Tongue (tissue), 2 donors: ENCODE measurements around the gene MICU1. TPM values are rescaled to one million over a fixed set of nuclear protein-coding genes. Genes with fewer than 3 reads are reported as not detected.

Source experiments
- DNase-seq: peaks from one replicate; pipeline ENCODE4 v3.0.0-alpha.2; 2015
- total RNA-seq: library from RNA; depleted of rRNA; stranded (reverse); fragments of >200 nt; gene quantifications from one replicate; pipeline ENCODE4 v1.2.3, GENCODE V29; 2014

Gene MICU1
- total RNA-seq, 1 donor from 2014 or later = 87.9 TPM

DNA sequence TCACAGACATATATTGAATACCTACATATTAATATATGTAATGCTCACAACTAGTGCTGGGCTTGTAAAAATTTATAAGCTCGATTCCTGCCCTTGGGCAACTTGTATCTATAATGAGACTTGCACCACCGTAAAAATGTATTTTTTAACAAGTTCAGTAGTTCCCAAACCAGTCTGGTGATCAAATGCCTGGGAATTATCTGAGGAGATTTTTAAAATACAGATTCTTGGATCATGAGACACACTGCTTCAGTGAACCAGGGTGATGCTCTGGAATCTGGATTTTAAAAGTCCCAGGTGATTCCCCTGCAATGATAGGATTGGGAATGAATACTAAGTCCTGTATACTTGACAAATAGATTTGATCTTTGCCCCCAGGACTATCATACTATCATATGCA, 4.3 kb upstream of the MICU1 start:
- no peak for DNase-seq

DNA sequence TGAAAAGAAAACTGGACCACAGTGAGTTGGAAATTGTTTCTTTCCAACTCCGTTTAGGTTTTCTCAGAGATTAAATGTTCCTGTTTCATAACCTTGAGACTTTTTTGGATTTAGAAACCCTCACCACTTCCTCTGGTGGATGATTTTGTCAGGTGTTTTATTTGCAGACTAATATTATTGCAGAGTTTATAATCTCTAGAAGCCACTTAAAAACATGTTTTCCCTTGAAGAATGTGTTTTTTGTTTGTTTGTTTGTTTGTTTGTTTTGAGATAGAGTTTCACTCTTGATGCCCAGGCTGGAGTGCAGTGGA, 520 bp upstream of the MICU1 start:
- no peak for DNase-seq

DNA sequence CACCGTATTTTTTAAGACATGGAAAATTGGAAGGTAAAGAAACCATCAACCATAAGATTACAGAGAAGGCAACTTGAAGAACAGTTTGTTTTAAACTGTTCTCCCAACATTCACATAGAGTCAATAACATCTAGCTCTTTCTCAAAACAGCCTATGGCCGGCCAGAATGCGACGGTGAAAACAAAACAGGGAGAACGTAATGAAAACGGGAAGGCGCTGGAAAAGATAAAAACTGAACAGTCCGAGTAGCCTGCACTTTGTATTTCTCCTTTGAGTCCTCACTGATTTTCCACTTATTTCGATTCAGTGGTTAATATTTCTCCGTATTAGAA, 637 bp downstream of the MICU1 start:
- DNase-seq = no peak

DNA sequence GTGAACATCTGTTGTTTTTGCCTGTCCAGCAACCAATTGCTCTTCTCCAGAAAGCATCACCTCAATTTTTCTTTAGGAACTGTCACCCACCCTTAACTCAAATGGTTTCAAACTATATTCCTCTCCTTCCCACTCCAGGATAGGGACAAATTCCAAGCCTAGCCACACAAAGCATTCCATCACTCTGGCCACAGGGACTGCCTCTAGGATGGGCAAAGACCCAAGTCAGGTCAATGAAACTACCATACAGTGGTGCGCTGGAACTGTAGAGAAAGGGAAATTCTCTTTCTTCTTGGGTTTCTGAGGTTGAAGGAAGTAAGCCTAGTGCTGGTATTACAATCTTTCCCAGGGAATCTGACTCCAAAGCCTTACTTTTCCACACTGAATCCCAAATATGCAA, 3.6 kb downstream of the MICU1 start:
- no peak for DNase-seq

DNA sequence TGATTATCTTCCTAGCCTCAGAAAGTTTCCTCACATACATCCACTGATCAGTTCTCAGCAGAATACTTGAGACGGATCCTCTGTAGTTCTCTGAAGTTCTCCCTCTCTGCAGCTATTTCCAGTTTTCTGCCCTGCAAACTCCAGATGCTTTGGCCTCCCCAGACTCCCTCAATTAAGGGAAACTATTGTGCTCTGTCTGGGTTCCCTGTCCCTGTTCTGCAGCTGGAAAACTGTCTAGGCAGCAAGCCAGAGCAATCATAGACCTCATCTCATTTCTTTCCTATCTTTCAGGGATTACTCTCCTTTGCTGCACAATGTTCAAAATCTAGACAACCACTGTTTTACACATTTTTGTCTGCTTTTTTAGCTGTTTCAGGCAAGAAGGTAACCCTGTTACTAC, 9.2 kb downstream of the MICU1 start:
- DNase-seq = peak; percentile 70

DNA sequence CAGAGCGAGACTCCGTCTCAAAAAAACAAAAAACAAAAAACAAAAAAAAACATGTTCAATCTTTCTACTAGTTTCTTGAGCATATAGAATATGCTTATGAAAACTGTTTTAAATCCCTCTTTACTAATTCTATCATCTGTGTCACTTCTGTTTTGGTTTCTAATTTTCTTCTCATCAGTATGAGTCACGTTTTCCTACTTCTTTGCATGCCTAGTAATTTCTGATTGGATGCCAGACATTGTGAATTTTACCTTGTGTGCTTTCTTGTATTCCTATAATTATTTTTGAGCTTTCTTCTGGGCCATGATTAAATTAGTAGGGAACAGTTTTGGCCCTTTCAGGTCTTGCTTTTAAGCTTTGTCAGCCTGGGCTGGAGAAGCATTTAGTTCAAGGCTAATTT, 9.9 kb downstream of the MICU1 start:
- DNase-seq = no peak

DNA sequence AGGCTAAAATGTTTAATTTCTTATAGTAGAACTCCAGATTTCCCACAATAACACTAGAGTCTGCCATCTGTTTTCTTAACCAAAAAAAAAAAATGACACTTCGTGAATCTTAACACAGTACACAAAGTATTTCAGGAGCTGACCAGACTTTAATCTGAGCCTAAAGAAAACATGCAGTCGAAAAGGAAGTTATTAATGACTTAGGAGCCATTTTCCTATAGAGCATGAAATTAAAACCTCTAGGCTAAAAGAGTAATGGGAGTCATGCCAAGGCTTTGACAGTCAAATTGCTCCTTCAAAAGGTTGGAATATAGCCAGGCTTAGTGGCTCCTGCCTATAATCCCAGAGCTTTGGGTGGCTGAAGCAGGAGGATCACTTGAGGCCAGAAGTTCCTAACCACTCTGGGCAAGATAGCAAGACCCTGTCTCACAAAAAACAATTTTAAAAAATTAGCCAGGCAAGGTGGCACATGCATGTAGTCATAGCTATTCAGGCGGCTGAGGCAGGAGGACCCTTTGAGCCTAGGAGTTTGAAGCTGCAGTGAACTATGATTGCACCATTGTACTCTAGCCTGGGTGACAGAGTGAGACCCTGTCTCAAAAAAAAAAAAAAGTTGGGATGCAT, 13.6 kb downstream of the MICU1 start:
- DNase-seq = peak; percentile 67

DNA sequence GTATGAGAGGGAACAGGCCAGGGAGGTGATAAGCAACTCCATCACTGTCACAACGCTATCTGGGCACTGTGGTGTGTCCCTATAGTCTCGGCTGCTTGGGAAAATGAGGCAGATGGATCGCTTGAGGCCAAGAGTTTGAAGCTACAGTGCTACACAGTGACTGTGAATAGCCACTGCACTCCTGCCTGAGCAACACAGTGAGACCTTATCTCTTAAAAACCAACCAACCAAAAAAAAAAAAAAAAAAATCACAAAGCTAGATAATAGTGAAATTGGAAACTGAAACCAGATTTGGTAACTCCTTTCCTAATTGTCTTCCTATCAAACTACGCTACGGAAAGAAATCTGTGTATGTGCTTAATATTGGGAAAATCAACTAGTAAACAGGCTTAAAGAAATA, 14.1 kb downstream of the MICU1 start:
- no peak for DNase-seq

DNA sequence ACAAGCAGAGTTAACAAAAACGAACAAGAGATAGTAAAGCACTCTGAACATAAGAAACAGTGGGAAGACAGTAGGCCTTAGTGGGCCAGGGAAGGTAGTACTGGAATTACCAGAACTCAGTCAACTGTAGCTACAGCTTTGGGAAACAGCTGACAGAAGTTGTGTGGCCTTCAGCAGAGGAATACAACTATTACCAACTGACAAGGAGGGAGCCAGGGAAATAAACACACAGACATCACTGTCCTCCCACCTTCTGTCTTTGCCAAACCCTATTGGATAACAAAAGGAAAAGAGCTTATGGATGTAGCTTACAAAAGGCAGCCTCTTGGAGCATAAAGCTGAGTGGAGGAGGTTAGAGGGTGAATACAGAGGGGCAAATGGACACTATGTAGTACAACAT, 15.4 kb downstream of the MICU1 start:
- peak; percentile 21 for DNase-seq

DNA sequence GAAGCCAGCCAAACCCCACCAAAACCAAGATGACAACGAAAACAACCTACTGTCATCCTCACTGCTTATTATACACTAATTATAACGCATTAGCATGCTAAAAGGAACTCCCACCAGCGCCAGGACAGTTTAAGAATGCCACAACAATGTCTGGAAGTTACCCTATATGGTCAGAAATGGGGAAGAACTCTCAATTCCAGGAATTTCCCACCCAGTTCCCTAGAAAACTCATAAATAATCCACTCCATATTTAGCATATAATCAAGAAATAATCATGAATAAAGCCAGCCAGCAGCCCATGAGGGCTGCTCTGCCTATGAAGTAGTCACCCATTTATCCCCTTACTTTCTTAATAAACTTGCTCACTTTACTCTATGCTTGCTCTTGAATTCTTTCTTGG, 20.8 kb downstream of the MICU1 start:
- no peak for DNase-seq

DNA sequence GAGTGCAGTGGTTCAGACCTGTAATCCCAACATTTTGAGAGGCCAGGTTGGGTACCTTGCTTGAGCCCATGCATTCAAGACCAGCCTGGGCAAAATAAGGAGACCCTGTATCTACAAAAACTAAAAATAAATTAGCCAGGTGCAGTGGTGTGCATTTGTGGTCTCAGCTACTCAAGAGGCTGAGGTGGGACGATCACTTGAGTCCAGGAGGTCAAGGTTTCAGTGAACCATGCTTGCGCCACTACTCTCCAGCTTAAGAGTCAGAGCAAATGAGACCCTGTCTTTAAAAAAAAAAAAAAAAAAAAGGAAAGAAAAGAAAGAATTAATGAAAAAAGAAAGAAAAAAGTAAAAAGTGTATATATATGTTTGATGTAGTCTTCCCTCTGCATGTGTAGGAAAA, 24.7 kb downstream of the MICU1 start:
- no peak for DNase-seq

DNA sequence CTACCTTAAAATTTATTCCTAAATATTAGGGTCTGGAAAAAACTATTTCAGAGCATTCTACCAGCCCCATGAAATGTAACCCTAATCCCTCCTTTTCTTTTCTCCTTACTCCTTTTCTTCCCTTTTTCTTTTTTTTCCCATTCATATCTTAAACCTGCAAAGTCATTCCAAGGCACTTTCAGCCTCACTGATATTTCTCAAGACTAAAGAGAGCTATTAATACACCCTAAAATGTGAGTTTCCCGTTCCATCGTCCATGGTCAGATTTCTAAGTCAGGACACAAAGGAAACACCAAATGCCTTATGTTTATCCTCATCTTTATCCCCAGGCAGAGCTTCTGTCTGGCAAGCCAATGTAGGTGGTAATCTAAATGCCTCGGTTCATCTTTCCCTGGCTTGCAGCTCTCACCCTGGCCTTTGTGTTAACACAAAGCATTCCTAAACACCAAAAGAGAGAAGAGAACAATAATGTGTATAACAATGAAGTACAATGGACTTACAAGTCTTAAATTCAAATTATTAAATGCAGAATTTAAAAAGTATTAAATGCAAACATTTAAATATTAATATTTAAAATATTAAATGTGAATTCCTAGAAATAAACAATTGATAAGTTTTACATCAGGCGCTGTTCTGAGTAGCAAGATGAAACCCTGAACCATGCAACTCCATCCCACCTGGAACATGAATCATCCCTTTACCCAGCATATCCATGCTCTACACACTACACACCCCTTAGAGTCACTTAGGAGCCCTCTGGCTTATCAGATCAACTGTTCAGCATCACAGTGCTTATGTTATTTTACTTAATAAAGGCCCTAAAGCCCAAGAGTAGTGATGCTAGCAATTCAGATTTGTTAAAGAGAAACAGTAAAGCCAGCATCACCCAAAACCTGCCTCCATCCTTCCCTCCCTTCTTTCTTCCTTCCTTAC, 26.8 kb downstream of the MICU1 start:
- DNase-seq = no peak

DNA sequence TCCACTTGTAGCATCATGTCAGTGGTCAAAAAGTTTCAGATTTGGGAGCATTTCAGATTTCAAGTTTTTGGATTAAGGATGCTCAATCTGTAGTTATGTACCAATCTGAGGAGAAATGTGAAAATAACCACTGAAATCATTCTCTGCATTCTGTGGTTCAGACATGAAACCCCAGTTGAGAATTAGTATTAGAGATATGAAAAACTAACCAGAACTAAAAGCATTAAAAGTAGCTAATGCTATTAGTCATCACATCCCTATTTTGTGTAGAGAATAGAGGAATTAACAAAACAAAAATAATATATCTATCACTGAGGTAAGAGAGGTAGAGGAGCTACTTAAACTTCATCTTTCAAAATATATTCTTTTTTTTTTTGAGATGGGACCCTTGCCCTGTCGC, 28.0 kb downstream of the MICU1 start:
- no peak for DNase-seq

DNA sequence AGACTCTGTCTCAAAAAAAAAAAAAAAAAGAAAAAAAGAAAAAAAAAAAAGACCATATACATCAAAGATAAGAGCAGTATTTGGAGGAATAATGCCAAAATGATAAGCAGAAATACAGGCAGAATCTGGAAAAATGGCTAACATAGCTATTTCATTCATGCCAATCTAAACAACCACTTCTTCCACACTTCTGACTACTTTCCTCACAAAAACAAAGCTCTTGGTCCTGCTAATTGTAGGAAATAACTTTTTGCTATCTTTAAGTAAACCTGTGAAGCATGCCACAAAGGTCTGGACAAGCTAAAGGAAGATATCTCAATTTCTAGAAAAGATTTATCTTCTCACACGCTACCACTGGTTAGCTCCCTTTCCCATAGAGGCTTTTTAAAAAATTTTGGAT, 30.4 kb downstream of the MICU1 start:
- no peak for DNase-seq

DNA sequence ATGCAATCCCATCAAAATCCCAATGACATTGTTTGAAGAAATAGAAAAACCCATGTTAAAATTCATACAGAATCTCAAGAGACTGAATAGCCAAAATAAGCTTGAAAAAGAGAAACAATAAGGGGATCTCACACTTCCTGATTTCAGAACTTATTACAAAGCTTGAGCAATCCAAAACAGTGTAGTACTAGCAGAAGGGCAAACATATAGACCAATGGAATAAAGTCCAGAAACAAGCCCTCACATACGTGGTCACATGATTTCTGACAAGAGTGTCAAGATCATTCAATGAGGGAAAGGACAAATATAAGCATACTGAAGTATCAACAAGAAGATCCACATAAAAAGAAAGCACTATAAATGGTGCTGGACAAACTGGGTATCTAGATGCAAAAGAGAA, 31.9 kb downstream of the MICU1 start:
- DNase-seq = no peak

DNA sequence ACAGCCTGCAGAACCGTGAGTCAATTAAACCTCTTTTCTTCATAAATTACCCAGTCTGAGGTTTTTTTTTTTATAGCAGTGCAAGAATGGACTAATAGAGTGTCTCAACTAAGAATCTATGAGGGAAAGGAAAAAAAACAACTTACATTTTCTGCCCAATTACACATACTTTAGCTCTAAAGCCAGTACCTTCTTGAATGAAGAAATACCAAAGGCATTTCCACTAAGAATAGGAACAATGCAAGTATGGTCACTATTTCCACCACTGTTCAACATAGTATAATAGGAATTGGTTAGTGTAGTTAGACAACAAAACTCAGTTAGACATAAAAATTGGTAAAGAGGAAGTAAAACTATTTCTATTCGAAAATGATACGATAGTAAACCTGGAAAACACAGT, 37.6 kb downstream of the MICU1 start:
- no peak for DNase-seq

DNA sequence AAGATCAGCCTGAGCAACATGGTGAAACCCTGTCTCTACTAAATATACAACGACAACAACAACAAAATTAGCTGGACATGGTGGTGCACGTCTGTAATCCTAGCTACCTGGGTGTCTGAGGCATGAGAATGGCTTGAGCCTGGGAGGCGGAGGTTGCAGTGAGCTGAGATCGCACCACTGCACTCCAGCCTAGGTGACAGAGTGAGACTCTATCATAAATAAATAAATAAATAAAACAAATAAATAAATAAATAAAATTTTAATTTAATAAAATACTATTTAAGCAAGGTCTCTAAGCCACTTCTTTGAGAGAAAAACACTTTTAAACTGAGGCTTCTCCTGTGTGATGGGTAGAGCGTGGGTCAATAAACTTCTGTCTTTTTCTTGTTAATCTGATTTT, 38.3 kb downstream of the MICU1 start:
- DNase-seq = no peak

DNA sequence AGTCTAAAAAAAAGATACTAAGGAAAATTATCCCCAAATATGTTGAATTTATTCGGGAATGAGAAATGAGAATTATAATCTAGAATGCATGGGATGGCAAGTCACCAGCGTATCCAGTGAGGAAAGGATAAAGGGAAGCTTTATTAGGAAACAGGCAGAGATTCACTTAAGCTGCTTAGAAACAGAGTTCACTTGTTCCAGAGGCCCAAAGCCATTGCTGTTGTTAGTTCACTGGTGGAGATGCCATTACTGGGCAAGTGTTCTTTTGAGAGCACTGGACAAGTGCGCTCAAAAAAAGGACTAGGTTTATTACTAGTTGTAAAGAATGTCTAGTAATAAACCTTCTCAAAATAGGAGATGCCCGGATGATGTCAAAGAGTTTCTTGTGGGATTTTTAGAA, 51.2 kb downstream of the MICU1 start:
- no peak for DNase-seq

DNA sequence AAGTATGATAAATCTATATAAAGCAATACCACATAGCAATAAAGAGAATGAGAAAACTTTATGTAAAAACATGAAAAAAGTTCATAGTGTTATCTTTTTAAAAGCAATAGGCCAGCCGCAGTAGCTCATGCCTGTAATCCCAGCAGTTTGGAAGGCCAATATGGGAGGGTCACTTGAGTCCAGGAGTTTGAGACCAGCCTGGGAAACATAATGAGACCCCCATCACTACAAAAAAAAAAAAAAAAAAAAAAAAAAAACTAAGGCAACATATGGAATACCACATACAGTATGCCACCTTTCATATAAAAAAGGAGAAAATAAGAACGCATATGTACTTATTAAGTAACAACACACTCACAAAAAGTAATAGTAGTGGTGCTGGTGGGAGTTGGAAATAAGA, 52.8 kb downstream of the MICU1 start:
- DNase-seq = no peak

DNA sequence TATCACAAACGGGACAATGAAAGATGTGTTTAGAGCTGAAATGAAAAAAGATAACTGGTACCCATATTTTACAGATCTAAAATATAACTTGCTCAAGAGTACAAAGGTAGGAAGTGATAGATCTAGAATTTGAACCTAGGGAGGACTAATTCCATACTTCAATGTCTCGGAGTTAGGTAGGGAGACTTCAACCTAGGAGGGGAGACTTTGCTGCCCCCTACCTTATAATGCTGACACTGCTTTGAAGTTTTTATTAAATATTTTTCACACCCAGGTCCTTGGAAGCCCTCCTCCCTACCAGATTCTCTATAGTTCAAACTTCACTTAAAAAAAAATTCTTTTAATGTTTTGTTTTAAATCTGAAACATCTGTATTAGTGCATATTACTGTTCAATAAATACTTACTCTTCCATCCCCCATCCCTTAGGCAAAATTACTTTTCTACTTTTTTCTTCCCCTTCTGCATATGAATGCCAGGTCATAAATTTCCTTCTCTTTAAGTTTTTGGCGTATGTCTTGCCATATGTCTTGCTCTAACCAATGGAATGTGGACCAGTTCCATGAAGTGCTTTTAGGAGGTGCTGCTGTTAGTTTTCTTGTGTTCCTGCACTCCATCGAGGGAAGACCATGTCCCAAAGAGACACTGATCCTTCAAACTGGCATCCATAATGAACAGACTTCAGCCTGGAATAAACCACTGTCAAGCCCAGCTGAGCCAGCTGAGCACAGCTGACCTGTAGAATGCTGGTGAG, 57.8 kb downstream of the MICU1 start:
- peak; percentile 3 for DNase-seq

DNA sequence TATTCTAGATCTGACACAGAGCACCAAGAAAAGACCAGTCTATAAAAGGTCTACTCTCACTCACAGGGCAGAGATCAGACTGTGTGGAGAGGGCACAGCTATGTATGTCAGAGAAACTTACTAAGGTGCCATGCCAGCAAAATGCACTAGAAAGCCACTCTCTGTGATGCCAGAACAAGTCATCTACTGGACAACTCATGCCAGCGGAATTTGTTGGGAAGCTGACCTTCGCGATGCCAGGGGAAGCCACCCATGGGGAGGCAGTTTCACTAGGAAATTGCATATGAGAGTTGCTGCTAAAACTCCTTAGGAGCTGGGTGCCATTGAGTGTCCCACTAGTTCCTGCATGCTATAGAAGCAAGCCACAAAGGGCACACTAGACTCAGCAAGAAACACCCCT, 58.5 kb downstream of the MICU1 start:
- DNase-seq = no peak

DNA sequence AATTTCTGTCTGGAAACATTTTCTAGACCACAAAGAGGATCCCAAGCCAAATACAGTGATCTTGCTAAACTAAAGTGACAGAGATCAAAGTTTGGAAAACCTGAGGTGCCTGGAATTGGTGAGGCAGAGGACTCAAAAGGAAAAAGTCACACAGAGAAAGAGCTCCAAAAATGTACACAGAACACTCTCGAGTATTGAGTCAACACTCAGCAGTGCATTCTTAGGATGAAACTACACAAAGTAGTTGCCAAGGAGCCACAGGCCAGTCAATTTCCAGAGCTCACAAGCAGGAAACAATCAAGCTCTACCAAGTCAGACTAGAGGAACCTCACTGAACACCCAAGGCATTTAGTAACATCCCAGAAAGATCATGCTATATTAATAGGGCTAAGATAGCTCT, 61.3 kb downstream of the MICU1 start:
- DNase-seq = no peak

DNA sequence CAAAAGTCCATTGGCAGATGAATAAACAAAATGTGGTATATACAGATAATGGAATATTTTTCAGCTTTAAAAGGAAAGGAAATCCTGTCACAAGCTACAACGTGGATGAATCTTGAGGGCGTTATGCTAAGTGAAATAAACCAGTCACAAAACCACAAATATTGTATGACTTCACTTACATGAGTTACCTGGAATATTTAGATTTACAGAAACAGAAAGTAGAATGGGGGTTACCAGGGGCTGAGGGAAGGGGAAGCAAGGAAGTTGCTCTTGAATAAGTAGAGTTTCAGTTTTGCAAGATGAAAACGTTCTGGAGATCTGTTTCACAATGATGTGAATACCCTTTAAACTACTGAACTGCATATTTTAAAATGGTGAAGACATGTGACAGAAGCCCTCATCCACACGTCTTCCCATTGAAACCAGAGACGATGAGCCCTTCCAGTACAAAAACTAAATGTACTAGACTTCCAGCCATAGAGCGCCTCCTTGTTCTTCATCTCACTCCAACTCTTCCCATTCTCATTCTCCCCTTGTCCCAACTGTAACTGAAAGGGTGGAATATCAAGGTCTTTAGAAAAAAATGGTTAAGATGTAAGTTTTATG, 62.4 kb downstream of the MICU1 start:
- no peak for DNase-seq
